RWPE1 (cell line): ENCODE data around the gene DLGAP3.

Experiments used
- CTCF ChIA-PET: fragments of 350-600 bp; sonication (Branson Sonifier 250); formaldehyde crosslinking; extraction: SDS; loops from one replicate; lab custom pipeline; 2021; lab: Yijun Ruan, JAX
- POLR2A ChIA-PET: fragments of 400-600 bp; formaldehyde crosslinking; extraction: SDS; loops from one replicate; lab custom pipeline; 2020; ENCODE audit warnings: antibody characterized with exemption; ENCODE audit not compliant: low non-redundant PET; lab: Yijun Ruan, JAX
- DNase-seq: peaks from one replicate; pipeline ENCODE4 v3.0.0; 2012; ENCODE audit warnings: low spot score
- H3K27ac ChIP-seq: fragments of 450-650 bp; 2 replicates; pipeline ENCODE4 v1.5.1; 2017
- CTCF ChIP-seq: fragments of 450-650 bp; conservative IDR thresholded peaks from 2 replicates; pipeline ENCODE4 v1.5.1; 2017; ENCODE audit warnings: low read depth, mild to moderate bottlenecking

The DLGAP3 gene

DNA sequence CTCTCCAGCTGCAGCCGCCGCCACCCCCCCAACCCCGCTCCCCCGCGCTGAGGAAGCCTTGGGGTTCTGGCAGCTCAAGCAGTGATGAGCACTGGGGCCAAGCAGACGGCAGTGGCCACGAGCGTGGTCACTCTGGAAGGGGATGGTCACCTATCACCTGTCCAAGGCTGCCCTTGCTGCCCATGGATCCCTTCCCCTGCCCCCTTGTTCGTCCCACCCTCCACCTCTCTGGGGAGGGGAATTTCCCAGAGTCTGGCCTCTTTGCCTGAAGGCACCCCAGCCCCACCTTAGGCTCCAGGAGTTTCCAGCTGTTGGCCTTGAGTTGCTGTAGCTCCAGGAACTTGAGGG lies 62.7 kb downstream of the DLGAP3 start:
- TF ChIP-seq CTCF: no peak
- no peak for DNase-seq
- ChIA-PET POLR2A (interaction anchor here (0.5 kb wide), 1 partner anchor 111 kb away, joined by 6 read pairs; no protein-coding TSS in a partner anchor), CTCF (interaction anchor here (0.5 to 1.5 kb wide), 10 partner anchors 8 to 406 kb away, joined by 3 to 10 read pairs (median 4); no protein-coding TSS in a partner anchor)
- H3K27ac ChIP-seq: peak overlapping the region; percentile 77

- TF ChIP-seq CTCF: peak; percentile 90
- peak overlapping the region; percentile 77 for H3K27ac ChIP-seq
- peak; percentile 72 for DNase-seq
- ChIA-PET POLR2A (interaction anchor here (0.5 kb wide), 1 partner anchor 111 kb away, joined by 6 read pairs; no protein-coding TSS in a partner anchor), CTCF (interaction anchor here (0.5 to 1.5 kb wide), 13 partner anchors 8 to 565 kb away, joined by 3 to 10 read pairs (median 4); no protein-coding TSS in a partner anchor)
Observed at GRCh38 chr1:34865981-34866761, 63.3 kb downstream of the DLGAP3 start.

GRCh38 chr1:34865573-34865972 lies 63.9 kb downstream of the DLGAP3 start:
- no peak for TF ChIP-seq CTCF
- peak overlapping the region; percentile 77 for H3K27ac ChIP-seq
- CTCF ChIA-PET: interaction anchor here (0.6 to 1.5 kb wide), 6 partner anchors 9 to 566 kb away, joined by 3 to 10 read pairs (median 3); no protein-coding TSS in a partner anchor
- DNase-seq: no peak
- POLR2A ChIA-PET: no interaction called here

DNA sequence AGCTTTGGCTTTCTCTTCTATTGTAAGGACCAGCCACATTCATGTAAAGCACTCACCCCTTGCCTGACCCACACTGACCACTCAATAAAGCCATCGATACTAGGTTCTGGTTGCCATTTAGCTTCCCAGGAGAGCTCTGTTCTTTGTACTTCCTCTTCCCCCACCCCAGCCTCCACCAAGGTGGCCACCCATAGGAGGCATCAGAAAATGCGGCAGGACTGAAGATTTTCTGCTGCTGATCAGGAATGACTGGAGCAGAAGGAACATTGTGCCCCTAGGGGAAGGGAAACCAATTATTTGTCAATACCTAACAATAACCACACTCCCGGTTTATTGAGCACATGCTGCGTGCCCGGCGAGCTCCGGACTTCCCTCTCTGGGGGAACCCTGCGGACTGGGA lies 64.7 kb downstream of the DLGAP3 start:
- no peak for TF ChIP-seq CTCF
- DNase-seq: no peak
- POLR2A ChIA-PET: no interaction called here
- CTCF ChIA-PET: interaction anchor here (0.6 to 1.0 kb wide), 3 partner anchors 13 to 437 kb away, joined by 3 read pairs; no protein-coding TSS in a partner anchor
- H3K27ac ChIP-seq: no peak overlapping the region

DNA sequence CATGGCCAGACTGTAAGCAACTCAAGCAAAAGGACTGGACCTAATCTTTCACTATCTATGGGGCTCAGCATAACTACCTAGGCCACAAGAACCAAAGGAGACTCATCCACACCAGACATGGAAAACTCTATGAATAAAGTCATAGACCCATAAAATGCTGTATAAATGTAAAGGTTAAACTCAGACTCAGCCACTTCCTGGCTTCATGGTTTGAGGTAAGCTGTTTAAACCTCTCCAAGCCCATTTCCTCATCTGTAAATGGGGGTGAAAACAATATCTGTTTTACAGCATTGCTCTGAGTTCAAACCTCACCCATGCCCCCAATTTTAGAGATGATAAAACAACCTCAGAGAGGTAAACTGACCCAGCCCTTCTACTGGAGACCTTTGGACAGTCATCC lies 65.9 kb downstream of the DLGAP3 start:
- no peak for TF ChIP-seq CTCF
- ChIA-PET CTCF (no interaction called here), POLR2A (no interaction called here)
- H3K27ac ChIP-seq: no peak overlapping the region
- DNase-seq: no peak

GRCh38 chr1:34859446-34860200 lies 69.8 kb downstream of the DLGAP3 start, which contains the start of gene SMIM12:
Gene SMIM12, minus strand, starts transcription at chr1:34859749. Its CDS starts 3,772 bp downstream, at chr1:34855977.
- CTCF ChIA-PET: interaction anchor here (0.5 to 1.2 kb wide), 9 partner anchors 9 to 899 kb away, joined by 3 to 10 read pairs (median 5); no protein-coding TSS in a partner anchor

More at GRCh38 chr1:34859446-34860200, 69.8 kb downstream of the DLGAP3 start, which contains the start of gene SMIM12:
- TF ChIP-seq CTCF: peak; percentile 91
- peak within 1 kb of the TSS; percentile 78 for H3K27ac ChIP-seq
- POLR2A ChIA-PET: interaction anchor here (0.6 to 1.0 kb wide), 4 partner anchors 10 to 967 kb away, joined by 3 to 6 read pairs (median 4); no protein-coding TSS in a partner anchor
- DNase-seq: peak; percentile 97
